HG02943 (cell line): ENCODE measurements around the gene SSTR5.

Experiments used
- ATAC-seq: cut with Tn5 transposase; IDR thresholded peaks from one replicate; pipeline ENCODE4 v1.9.1; 2021; ENCODE audit warnings: mild to moderate bottlenecking, low read depth, moderate library complexity; ENCODE audit not compliant: unreplicated experiment

SSTR5 gene

GRCh38 chr16:1101133-1101532 lies 28.6 kb downstream of the SSTR5 start:
- ATAC-seq, result no peak

GRCh38 chr16:1101573-1102332 lies 29.2 kb downstream of the SSTR5 start:
- ATAC-seq, result no peak

GRCh38 chr16:1102333-1102700 lies 29.8 kb downstream of the SSTR5 start:
- ATAC-seq, result no peak

- ATAC-seq, result no peak
Measured at GRCh38 chr16:1102921-1103635, 30.5 kb downstream of the SSTR5 start.

GRCh38 chr16:1103636-1103980 lies 31.1 kb downstream of the SSTR5 start:
- no peak for ATAC-seq

- no peak for ATAC-seq
Measured at GRCh38 chr16:1105888-1106620, 33.5 kb downstream of the SSTR5 start.

- no peak for ATAC-seq
Measured at GRCh38 chr16:1106659-1107058, 34.1 kb downstream of the SSTR5 start.

- ATAC-seq, result no peak
Measured at GRCh38 chr16:1107141-1107540, 34.6 kb downstream of the SSTR5 start.

GRCh38 chr16:1107731-1108130 lies 35.2 kb downstream of the SSTR5 start:
- no peak for ATAC-seq

GRCh38 chr16:1108299-1109252 lies 36.0 kb downstream of the SSTR5 start:
- ATAC-seq, result no peak

GRCh38 chr16:1109648-1110047 lies 37.1 kb downstream of the SSTR5 start:
- no peak for ATAC-seq

- no peak for ATAC-seq
Measured at GRCh38 chr16:1112506-1113184, 40.1 kb downstream of the SSTR5 start.

- no peak for ATAC-seq
Measured at GRCh38 chr16:1113489-1113888, 40.9 kb downstream of the SSTR5 start.

- ATAC-seq, result no peak
Measured at GRCh38 chr16:1113889-1114526, 41.5 kb downstream of the SSTR5 start.

GRCh38 chr16:1116693-1117077 lies 44.1 kb downstream of the SSTR5 start:
- no peak for ATAC-seq

- ATAC-seq, result no peak
Measured at GRCh38 chr16:1117176-1117900, 44.8 kb downstream of the SSTR5 start.

GRCh38 chr16:1117926-1118325 lies 45.4 kb downstream of the SSTR5 start:
- no peak for ATAC-seq

GRCh38 chr16:1119129-1119528 lies 46.6 kb downstream of the SSTR5 start:
- ATAC-seq, result no peak
